GM12878 (cell line): ENCODE results near the gene ABHD11. TPM values are rescaled to one million over a fixed set of nuclear protein-coding genes. Genes with fewer than 3 reads are reported as not detected.

Experiments used
- CREB1 ChIP-seq: IDR thresholded peaks from 2 replicates; pipeline ENCODE4 v1.6.1; 2012; ENCODE audit warnings: low read depth, mild to moderate bottlenecking, inconsistent platforms
- ETV6 ChIP-seq, 2 experiments: fragments of 450-650 bp in 1 of 2; IDR thresholded peaks in 1 of 2; conservative IDR thresholded peaks in 1 of 2; 2 replicates each; pipeline ENCODE4 v1.6.1; 2014; ENCODE audit warnings: antibody characterized with exemption in 1 of 2, borderline replicate concordance in 1 of 2, low read depth in 1 of 2, mild to moderate bottlenecking in 1 of 2, moderate library complexity in 1 of 2
- MTA2 ChIP-seq: fragments of 450-650 bp; IDR thresholded peaks from 2 replicates; pipeline ENCODE4 v1.6.1; 2016; ENCODE audit warnings: low read depth, mild to moderate bottlenecking, moderate library complexity
- MYC ChIP-seq: IDR thresholded peaks from 2 replicates; pipeline ENCODE4 v1.6.1; 2011; ENCODE audit warnings: mild to moderate bottlenecking, low read length, moderate library complexity, inconsistent platforms; ENCODE audit not compliant: insufficient read depth, insufficient replicate concordance, insufficient read length, severe bottlenecking
- RAD21 ChIP-seq: IDR thresholded peaks from 2 replicates; pipeline ENCODE4 v1.6.1; 2011; ENCODE audit warnings: mild to moderate bottlenecking, low read depth, low read length, moderate library complexity; ENCODE audit not compliant: insufficient read depth
- STAT3 ChIP-seq: IDR thresholded peaks from 2 replicates; pipeline ENCODE4 v1.6.1; 2011; ENCODE audit warnings: low read depth, low read length, improper control_type of control experiment
- ZNF687 ChIP-seq: fragments of 450-650 bp; IDR thresholded peaks from 2 replicates; pipeline ENCODE4 v1.6.1; 2017; ENCODE audit warnings: mild to moderate bottlenecking, moderate library complexity
- polyA plus RNA-seq, 11 experiments: library from polyadenylated mRNA; depleted of rRNA in 4 of 11; unstranded in 6 of 11; stranded (reverse) in 5 of 11; fragments of >200 nt; fragmentation: Nextera tagmentation in 4 of 11; fragmentation: Illumina TruSeq in 1 of 11; extraction: Ambion mirVana in 4 of 11; extraction: Trizol in 1 of 11; gene quantifications; 1 replicate in 1 of 11; 2 replicates in 10 of 11; pipeline versions ENCODE4 v1.2.1 to v1.2.3, GENCODE V29; 2011 to 2016; ENCODE audit warnings: inconsistent platforms in 2 of 11, missing spikeins in 2 of 11, low read depth in 1 of 11
- total RNA-seq, 4 experiments: library from RNA; depleted of rRNA in 3 of 4; stranded (reverse); fragments of >200 nt in 3 of 4; fragmentation: Illumina TruSeq in 1 of 4; extraction: Trizol in 1 of 4; gene quantifications; 2 replicates each; pipeline versions ENCODE4 v1.2.1 to v1.2.3, GENCODE V29; 2013 to 2021

The ABHD11 gene
- total and polyA plus RNA-seq, 10 of the 15 experiments (the other 5 are each of a cell fraction or from before 2014, with no cell fraction given) = 2.8 to 24.8 (median 10.1) TPM

DNA sequence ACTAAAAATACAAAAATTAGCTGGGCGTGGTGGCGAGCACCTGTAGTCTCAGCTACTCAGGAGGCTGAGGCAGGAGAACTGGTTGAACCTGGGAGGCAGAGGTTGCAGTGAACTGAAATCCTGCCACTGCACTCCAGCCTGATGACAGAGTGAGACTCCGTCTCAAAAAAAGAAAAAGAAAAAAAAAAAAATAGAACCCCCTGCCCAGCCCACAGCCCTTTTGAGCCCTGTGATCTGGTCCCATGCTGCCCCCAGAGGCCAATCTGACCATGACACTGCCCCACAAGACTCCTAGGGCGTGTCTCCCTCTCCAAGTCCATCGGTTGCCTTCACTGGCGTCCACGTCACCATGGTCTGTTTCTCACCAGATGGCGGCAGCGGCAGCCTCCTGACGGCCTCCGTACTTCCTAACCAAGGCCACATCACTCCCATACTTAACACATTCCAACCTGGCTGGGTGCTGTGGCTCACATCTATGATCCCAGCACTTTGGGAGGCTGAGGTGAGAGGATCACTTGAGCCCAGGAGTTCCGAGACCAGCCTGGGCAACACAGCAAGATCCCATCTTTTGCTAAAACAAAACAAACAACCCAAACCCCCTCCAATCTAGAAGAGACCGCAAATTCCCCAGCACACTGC is 37.1 kb downstream of the ABHD11 start (continued):
- no peak for TF ChIP-seq ZNF687
- no peak for TF ChIP-seq MYC
- no peak for TF ChIP-seq ETV6 (conservative IDR thresholded peaks at IDR 0.05 in 1 of 2, IDR thresholded peaks at IDR 0.05 in 1 of 2; ENCODE audit: borderline replicate concordance in 1 of 2, low read depth in 1 of 2)
- no peak for TF ChIP-seq MTA2
- TF ChIP-seq CREB1 = no peak
- peak; percentile 10; the same call in 1 of the 2 replicates for TF ChIP-seq RAD21
- TF ChIP-seq STAT3 = no peak
